ENCODE measurements around the gene PRKN.

The PRKN gene

GRCh38 chr6:161802231-161802630, 925.3 kb downstream of the PRKN start:
- no peak overlapping the region for H3K4me3 ChIP-seq (ENCODE audit: low read depth in 1 of 2, low read length in 2 of 2)
- H3K4me2 ChIP-seq (ENCODE audit: insufficient read depth, low read length): no peak overlapping the region
- peaks cover 4% of the 10 kb centered on the region for H3K9me3 ChIP-seq (ENCODE audit: insufficient read depth, low read length, severe bottlenecking)
- no peak overlapping the region for H3K9ac ChIP-seq (ENCODE audit: low read depth, low read length)
- H4K20me1 ChIP-seq (ENCODE audit: insufficient read depth, low read length): no peaks in the 10 kb centered on the region
- ATAC-seq (ENCODE audit: insufficient read depth, low read depth): no peak
- H3K4me1 ChIP-seq (ENCODE audit: insufficient read depth, low read length): no peaks in the 10 kb centered on the region
- no peak for TF ChIP-seq CTCF (IDR thresholded peaks at IDR 0.05; ENCODE audit: borderline replicate concordance, extremely low read depth, low read length, poor library complexity, severe bottlenecking)
- no peak for TF ChIP-seq EZH2 (IDR thresholded peaks at IDR 0.05; ENCODE audit: borderline replicate concordance, low read depth, low read length, severe bottlenecking)
- no peak overlapping the region for H3K27ac ChIP-seq (ENCODE audit: low read length)
- DNase-seq: no peak
- H3K27me3 ChIP-seq (ENCODE audit: insufficient read depth, low read length, poor library complexity): no peaks in the 10 kb centered on the region
- no peaks in the 10 kb centered on the region for H3K79me2 ChIP-seq (ENCODE audit: insufficient read depth, low read length)
- H2AFZ ChIP-seq (ENCODE audit: low read depth, low read length): no peak overlapping the region
- H3K36me3 ChIP-seq (ENCODE audit: insufficient read depth, low read length): no peaks in the 10 kb centered on the region

GRCh38 chr6:161798844-161799394, 928.6 kb downstream of the PRKN start:
- H2AFZ ChIP-seq (ENCODE audit: low read depth, low read length): no peak overlapping the region
- H4K20me1 ChIP-seq (ENCODE audit: insufficient read depth, low read length): no peaks in the 10 kb centered on the region
- no peaks in the 10 kb centered on the region for H3K4me1 ChIP-seq (ENCODE audit: insufficient read depth, low read length)
- no peak overlapping the region for H3K4me3 ChIP-seq (ENCODE audit: low read depth in 1 of 2, low read length in 2 of 2)
- no peaks in the 10 kb centered on the region for H3K79me2 ChIP-seq (ENCODE audit: insufficient read depth, low read length)
- no peaks in the 10 kb centered on the region for H3K27me3 ChIP-seq (ENCODE audit: insufficient read depth, low read length, poor library complexity)
- no peak for TF ChIP-seq CTCF (IDR thresholded peaks at IDR 0.05; ENCODE audit: borderline replicate concordance, extremely low read depth, low read length, poor library complexity, severe bottlenecking)
- no peak for TF ChIP-seq EZH2 (IDR thresholded peaks at IDR 0.05; ENCODE audit: borderline replicate concordance, low read depth, low read length, severe bottlenecking)
- no peak overlapping the region for H3K4me2 ChIP-seq (ENCODE audit: insufficient read depth, low read length)
- ATAC-seq (ENCODE audit: insufficient read depth, low read depth): no peak
- H3K36me3 ChIP-seq (ENCODE audit: insufficient read depth, low read length): no peaks in the 10 kb centered on the region
- no peak for DNase-seq
- H3K9ac ChIP-seq (ENCODE audit: low read depth, low read length): no peak overlapping the region
- H3K27ac ChIP-seq (ENCODE audit: low read length): no peak overlapping the region
- peaks cover 4% of the 10 kb centered on the region for H3K9me3 ChIP-seq (ENCODE audit: insufficient read depth, low read length, severe bottlenecking)

GRCh38 chr6:161796681-161797080, 930.9 kb downstream of the PRKN start:
- TF ChIP-seq CTCF (IDR thresholded peaks at IDR 0.05; ENCODE audit: borderline replicate concordance, extremely low read depth, low read length, poor library complexity, severe bottlenecking) (no peak), EZH2 (IDR thresholded peaks at IDR 0.05; ENCODE audit: borderline replicate concordance, low read depth, low read length, severe bottlenecking) (no peak)
- DNase-seq (no peak), ATAC-seq (ENCODE audit: insufficient read depth, low read depth) (no peak)
- H3K27me3 ChIP-seq (ENCODE audit: insufficient read depth, low read length, poor library complexity): no peaks in the 10 kb centered on the region
- H3K36me3 ChIP-seq (ENCODE audit: insufficient read depth, low read length): no peaks in the 10 kb centered on the region
- no peaks in the 10 kb centered on the region for H3K79me2 ChIP-seq (ENCODE audit: insufficient read depth, low read length)
- no peak overlapping the region for H3K27ac ChIP-seq (ENCODE audit: low read length)
- H3K4me1 ChIP-seq (ENCODE audit: insufficient read depth, low read length): no peaks in the 10 kb centered on the region
- H3K9me3 ChIP-seq (ENCODE audit: insufficient read depth, low read length, severe bottlenecking): no peaks in the 10 kb centered on the region
- H3K4me3 ChIP-seq (ENCODE audit: low read depth in 1 of 2, low read length in 2 of 2): no peak overlapping the region
- no peak overlapping the region for H3K9ac ChIP-seq (ENCODE audit: low read depth, low read length)
- no peaks in the 10 kb centered on the region for H4K20me1 ChIP-seq (ENCODE audit: insufficient read depth, low read length)
- no peak overlapping the region for H2AFZ ChIP-seq (ENCODE audit: low read depth, low read length)
- H3K4me2 ChIP-seq (ENCODE audit: insufficient read depth, low read length): no peak overlapping the region

Measured in DND-41 (cell line).